ENCODE data around the gene CATSPERE. TPM values are rescaled to one million over a fixed set of nuclear protein-coding genes. Genes with fewer than 3 reads are reported as not detected.
"Not testable (repeated sequence)": the region's sequence is repeated elsewhere in the genome, so short reads cannot be mapped to it uniquely, and the experiment has no call there.

Gene CATSPERE
- total RNA-seq, 1 donor: 1.1 TPM

DNA sequence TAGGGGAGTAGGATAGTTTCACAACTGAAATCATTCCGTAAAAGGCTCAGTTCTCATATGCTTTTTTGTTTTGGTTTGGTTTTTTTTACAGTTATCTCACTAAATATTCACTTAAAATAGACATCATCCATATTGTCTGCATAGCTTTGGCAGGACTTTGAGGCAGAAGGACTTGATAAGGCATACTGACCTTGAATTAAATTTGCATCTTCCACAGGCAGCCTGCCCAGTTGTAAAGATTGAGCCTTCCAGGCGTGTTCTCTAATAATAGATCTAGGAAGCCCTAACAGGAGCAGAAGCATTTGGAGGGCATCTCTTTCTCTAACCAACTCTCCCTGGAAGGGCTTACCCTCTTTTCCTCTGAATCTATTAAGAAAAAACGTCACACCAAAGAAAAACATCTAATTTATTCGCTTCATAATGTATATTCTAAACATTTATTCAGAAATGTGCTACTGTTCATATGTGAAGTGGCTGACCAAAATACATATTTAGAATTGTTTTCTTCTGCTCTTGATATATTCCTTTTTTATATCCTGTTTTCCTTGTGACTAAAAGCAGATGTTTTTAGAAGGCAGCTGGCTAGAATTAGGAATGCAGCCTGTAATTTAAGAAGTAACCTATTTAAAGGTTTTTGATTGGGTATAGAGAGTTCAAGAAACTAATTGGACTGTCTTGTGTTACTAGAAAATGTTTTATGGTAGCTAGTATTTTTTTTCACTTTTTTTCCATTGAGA is 212.0 kb downstream of the CATSPERE start:
- H3K4me3 ChIP-seq (ENCODE audit: low read depth, low read length): no peak overlapping the region
- TF ChIP-seq, protein P1, sequence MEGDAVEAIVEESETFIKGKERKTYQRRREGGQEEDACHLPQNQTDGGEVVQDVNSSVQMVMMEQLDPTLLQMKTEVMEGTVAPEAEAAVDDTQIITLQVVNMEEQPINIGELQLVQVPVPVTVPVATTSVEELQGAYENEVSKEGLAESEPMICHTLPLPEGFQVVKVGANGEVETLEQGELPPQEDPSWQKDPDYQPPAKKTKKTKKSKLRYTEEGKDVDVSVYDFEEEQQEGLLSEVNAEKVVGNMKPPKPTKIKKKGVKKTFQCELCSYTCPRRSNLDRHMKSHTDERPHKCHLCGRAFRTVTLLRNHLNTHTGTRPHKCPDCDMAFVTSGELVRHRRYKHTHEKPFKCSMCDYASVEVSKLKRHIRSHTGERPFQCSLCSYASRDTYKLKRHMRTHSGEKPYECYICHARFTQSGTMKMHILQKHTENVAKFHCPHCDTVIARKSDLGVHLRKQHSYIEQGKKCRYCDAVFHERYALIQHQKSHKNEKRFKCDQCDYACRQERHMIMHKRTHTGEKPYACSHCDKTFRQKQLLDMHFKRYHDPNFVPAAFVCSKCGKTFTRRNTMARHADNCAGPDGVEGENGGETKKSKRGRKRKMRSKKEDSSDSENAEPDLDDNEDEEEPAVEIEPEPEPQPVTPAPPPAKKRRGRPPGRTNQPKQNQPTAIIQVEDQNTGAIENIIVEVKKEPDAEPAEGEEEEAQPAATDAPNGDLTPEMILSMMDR (IDR thresholded peaks at IDR 0.05; ENCODE audit: insufficient read depth, low read length): no peak
- DNase-seq (ENCODE audit: low read depth): peak; percentile 72

DNA sequence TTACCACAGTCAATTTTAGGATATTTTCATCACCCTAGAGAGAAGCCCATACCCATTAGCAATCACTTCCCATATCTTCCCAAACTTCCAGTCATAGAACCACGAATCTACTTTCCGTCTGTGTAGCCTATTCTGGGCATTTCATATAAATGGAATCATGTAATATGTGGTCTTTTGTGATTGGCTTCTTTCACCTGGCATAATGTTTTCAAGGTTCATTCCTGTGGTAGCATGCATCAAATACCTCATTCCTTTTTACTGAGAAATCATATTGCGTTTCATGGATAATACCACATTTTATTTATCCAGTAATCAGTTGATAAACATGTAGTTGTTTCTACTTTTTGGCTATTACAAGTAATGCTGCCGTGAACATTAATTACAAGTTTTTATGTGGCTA is 213.4 kb downstream of the CATSPERE start:
- DNase-seq (ENCODE audit: low read depth): no peak
- TF ChIP-seq, protein P1 (IDR thresholded peaks at IDR 0.05; ENCODE audit: insufficient read depth, low read length): no peak
- H3K4me3 ChIP-seq (ENCODE audit: low read depth, low read length): no peak overlapping the region

DNA sequence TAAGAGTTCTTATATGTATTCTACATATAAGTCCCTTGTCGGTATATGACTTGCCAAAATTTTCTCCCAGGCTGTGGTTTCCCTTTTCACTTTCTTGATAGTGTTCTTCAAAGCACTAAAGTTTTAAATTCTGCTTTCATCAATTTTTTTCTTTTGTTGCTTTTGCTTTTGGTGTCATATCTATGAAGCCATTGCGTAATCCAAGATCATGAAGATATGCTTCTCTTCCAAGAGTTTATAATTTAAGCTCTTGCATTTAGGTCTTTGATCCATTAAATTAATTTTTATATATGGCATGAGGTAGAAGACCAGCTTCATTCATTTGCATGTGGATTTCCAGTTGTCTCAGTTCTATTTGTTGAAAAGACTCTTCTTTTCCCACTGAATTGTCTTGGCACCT is 214.1 kb downstream of the CATSPERE start:
- no peak for DNase-seq (ENCODE audit: low read depth)
- TF ChIP-seq, protein P1 (IDR thresholded peaks at IDR 0.05; ENCODE audit: insufficient read depth, low read length): no peak
- H3K4me3 ChIP-seq (ENCODE audit: low read depth, low read length): no peak overlapping the region

DNA sequence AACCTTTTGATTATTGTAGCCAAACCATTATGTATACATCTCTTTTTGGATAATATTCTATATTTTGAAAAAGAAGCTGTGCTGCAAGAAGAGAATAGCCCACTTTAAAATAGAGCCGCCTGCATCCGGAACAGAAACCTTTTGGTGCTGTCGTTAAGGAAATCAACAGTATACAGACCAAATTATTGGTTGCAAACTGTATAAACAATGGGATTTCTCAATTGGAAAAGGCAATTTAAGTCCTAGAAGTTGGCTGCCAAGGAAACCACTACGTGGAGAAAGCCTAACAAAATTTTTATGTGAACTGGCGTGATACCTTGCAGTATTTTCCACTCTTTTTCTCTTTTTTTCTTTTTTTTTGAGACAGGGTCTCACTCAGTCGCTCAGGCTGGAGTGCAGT is 217.6 kb downstream of the CATSPERE start:
- H3K4me3 ChIP-seq (ENCODE audit: low read depth, low read length): no peak overlapping the region
- TF ChIP-seq, protein P1 (IDR thresholded peaks at IDR 0.05; ENCODE audit: insufficient read depth, low read length): no peak
- DNase-seq (ENCODE audit: low read depth): no peak

DNA sequence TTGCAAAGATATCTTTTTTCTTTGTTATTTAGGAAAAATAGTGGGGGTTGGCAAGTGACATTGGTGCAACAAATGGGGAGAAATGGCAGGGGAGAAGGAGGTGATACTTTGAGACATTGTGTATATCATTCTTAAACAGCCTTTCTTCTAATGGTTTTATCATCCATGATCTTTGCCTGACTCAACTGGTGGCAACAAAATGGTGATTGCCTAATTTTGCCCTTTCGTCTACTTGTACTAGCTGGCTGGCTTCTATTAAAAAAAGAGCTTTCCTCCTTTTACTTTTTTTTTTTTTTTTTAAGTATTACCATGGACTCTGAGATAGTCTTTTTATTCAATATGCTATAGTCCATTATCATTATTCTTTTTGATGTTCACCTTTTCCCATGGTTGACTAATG is 219.6 kb downstream of the CATSPERE start:
- no peak overlapping the region for H3K4me3 ChIP-seq (ENCODE audit: low read depth, low read length)
- DNase-seq (ENCODE audit: low read depth): peak; percentile 57
- TF ChIP-seq, protein P1 (IDR thresholded peaks at IDR 0.05; ENCODE audit: insufficient read depth, low read length): no peak

DNA sequence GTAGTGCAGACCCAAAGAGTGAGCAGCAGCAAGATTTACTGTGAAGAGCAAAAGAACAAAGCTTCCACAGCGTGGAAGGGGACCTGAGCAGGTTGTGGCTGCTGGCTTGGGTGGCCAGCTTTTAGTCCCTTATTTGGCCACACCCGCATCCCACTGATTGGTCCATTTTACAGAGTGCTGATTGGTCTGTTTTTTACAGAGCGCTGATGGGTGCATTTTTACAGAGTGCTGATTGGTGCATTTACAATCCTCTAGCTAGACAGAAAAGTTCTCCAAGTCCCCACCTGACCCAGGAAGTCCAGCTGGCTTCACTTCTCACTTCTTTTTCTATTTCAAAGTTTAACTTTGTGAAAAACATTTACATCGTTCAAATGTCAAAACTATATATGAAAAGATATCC is 221.0 kb downstream of the CATSPERE start:
- not testable (repeated sequence) for H3K4me3 ChIP-seq (ENCODE audit: low read depth, low read length); DNase-seq (ENCODE audit: low read depth)

Small RNA genes lying within 50 kb of the gene (small RNA-seq; reads per million reads assigned to genes)
- not detected for gene CYCSP5

Other genes starting within 250 kb of the CATSPERE start
- gene ADSS2, start 9.4 kb upstream of the CATSPERE start, total RNA-seq (ENCODE audit: low replicate concordance): 51.2 and 60.8 TPM in 2 replicates
- gene DESI2, start 191.9 kb downstream of the CATSPERE start, total RNA-seq (ENCODE audit: low replicate concordance): 25.2 and 54.7 TPM in 2 replicates